Type B pancreatic cell (in vitro differentiated cells): ENCODE measurements around the gene LZTS2. TPM values are rescaled to one million over a fixed set of nuclear protein-coding genes. Genes with fewer than 3 reads are reported as not detected.
A peak's percentile ranks its signal among the peaks of the same experiment; 100 is the strongest.

Experiments used
- DNase-seq: peaks from one replicate; pipeline ENCODE4 v3.0.0; 2021; ENCODE audit warnings: mixed read lengths; ENCODE audit not compliant: unreplicated experiment; ENCODE audit errors: extremely low spot score
- H3K27ac Mint-ChIP-seq: 2 replicates; pipeline ENCODE4 v1.8.0; 2021; ENCODE audit warnings: mild to moderate bottlenecking, mixed read lengths
- H3K27me3 Mint-ChIP-seq: 2 replicates; pipeline ENCODE4 v1.8.0; 2021; ENCODE audit warnings: mixed read lengths
- H3K36me3 Mint-ChIP-seq: 2 replicates; pipeline ENCODE4 v1.8.0; 2021; ENCODE audit warnings: mixed read lengths
- H3K4me1 Mint-ChIP-seq: one replicate; pipeline ENCODE4 v1.8.0; 2021; ENCODE audit warnings: mixed read lengths; ENCODE audit not compliant: unreplicated experiment
- H3K4me3 Mint-ChIP-seq: 2 replicates; pipeline ENCODE4 v1.8.0; 2021; ENCODE audit warnings: mild to moderate bottlenecking, mixed read lengths
- H3K9me3 Mint-ChIP-seq: 2 replicates; pipeline ENCODE4 v1.8.0; 2021; ENCODE audit warnings: mixed read lengths
- total RNA-seq: library from RNA; stranded (reverse); gene quantifications from 2 replicates; pipeline ENCODE4 v1.2.1, GENCODE V29; 2021; ENCODE audit warnings: low replicate concordance
- TF ChIP-seq, protein P1 (sequence below): fragments of 200-600 bp; sonication (generic); conservative IDR thresholded peaks from 2 replicates; pipeline ENCODE4 v1.5.0; 2021; ENCODE audit warnings: antibody characterized with exemption, mild to moderate bottlenecking

The LZTS2 gene
- total RNA-seq, 1 donor from 2014 or later: 86.6 TPM

- H3K27ac Mint-ChIP-seq: peak overlapping the region; percentile 68
- TF ChIP-seq, protein P1, sequence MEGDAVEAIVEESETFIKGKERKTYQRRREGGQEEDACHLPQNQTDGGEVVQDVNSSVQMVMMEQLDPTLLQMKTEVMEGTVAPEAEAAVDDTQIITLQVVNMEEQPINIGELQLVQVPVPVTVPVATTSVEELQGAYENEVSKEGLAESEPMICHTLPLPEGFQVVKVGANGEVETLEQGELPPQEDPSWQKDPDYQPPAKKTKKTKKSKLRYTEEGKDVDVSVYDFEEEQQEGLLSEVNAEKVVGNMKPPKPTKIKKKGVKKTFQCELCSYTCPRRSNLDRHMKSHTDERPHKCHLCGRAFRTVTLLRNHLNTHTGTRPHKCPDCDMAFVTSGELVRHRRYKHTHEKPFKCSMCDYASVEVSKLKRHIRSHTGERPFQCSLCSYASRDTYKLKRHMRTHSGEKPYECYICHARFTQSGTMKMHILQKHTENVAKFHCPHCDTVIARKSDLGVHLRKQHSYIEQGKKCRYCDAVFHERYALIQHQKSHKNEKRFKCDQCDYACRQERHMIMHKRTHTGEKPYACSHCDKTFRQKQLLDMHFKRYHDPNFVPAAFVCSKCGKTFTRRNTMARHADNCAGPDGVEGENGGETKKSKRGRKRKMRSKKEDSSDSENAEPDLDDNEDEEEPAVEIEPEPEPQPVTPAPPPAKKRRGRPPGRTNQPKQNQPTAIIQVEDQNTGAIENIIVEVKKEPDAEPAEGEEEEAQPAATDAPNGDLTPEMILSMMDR: peak; percentile 89
- peaks cover 33% of the 10 kb centered on the region for H3K27me3 Mint-ChIP-seq
- no peaks in the 10 kb centered on the region for H3K9me3 Mint-ChIP-seq
- peaks cover 37% of the 10 kb centered on the region for H3K4me1 Mint-ChIP-seq
- DNase-seq: peak; percentile 88
- no peaks in the 10 kb centered on the region for H3K36me3 Mint-ChIP-seq
- peak overlapping the region; percentile 54 for H3K4me3 Mint-ChIP-seq
Observed at GRCh38 chr10:101014230-101014884, 14.7 kb downstream of the LZTS2 start.

- DNase-seq: no peak
- peaks cover 37% of the 10 kb centered on the region for H3K4me1 Mint-ChIP-seq
- no peaks in the 10 kb centered on the region for H3K36me3 Mint-ChIP-seq
- no peak overlapping the region for H3K4me3 Mint-ChIP-seq
- no peaks in the 10 kb centered on the region for H3K9me3 Mint-ChIP-seq
- H3K27me3 Mint-ChIP-seq: peaks cover 33% of the 10 kb centered on the region
- TF ChIP-seq, protein P1: no peak
- no peak overlapping the region for H3K27ac Mint-ChIP-seq
Observed at GRCh38 chr10:101014966-101015581, 15.5 kb downstream of the LZTS2 start.

DNA sequence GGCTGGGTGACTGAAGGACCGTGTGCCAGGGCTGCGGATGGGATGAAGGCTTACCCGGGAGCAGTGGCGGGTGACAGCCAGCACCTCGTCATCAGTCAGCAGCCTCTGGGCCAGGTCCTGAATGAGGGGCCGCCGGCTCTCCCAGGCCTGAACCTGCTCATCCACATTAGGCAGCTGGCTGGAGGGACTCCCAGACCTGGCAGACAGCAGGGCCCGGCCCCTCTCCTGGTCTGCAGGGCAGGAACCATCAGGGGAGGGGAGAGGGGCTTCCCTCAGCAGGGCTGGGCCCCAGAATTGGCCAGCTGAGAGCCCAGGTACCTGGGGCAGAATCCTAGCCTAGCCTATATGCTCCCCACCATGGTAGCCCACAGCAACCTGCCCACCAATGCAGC, 16.0 kb downstream of the LZTS2 start:
- peaks cover 36% of the 10 kb centered on the region for H3K27me3 Mint-ChIP-seq

GRCh38 chr10:101016814-101017213, 17.2 kb downstream of the LZTS2 start:
- Mint-ChIP-seq H3K27me3 (peaks cover 41% of the 10 kb centered on the region), H3K36me3 (no peaks in the 10 kb centered on the region), H3K4me3 (no peak overlapping the region), H3K9me3 (no peaks in the 10 kb centered on the region), H3K4me1 (peaks cover 43% of the 10 kb centered on the region), H3K27ac (no peak overlapping the region)
- TF ChIP-seq, protein P1: no peak
- no peak for DNase-seq

More for the DNA sequence above, 16.0 kb downstream of the LZTS2 start:
- no peak for DNase-seq
- Mint-ChIP-seq H3K4me1 (peaks cover 38% of the 10 kb centered on the region), H3K27ac (no peak overlapping the region), H3K36me3 (no peaks in the 10 kb centered on the region), H3K9me3 (no peaks in the 10 kb centered on the region), H3K4me3 (no peak overlapping the region)
- TF ChIP-seq, protein P1: no peak

DNA sequence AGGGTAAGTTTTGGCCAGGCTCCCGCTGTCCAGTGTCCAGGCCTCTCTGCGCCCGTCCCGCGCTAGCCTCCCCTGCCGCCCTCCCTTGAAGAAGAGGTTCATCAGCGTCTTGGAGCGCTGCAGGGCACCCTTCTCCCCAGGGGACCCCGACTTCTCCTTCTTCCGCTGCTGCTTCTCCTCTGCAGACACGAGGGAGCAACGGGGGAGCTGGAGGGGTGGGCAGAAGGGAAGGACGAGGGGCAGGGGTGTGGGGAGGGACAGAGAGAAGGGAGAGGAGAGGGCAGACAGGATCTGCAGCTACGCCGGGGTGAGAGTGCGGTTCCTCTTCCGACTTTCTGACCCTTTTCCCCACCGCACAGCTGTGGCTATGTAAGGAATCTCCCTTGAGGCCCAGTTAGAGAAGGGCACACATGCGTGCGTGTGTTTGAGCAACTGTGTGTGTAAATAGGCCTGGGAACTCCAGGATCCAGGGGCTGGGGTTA, 18.6 kb downstream of the LZTS2 start:
- TF ChIP-seq, protein P1: no peak
- Mint-ChIP-seq H3K4me3 (peak overlapping the region; percentile 44), H3K36me3 (no peaks in the 10 kb centered on the region), H3K9me3 (no peaks in the 10 kb centered on the region), H3K27ac (peak overlapping the region; percentile 56), H3K27me3 (peaks cover 38% of the 10 kb centered on the region), H3K4me1 (peaks cover 37% of the 10 kb centered on the region)
- DNase-seq: no peak
